NCI-H146 treated with DMSO at 0.1 percent for 48 hours (cell line): ENCODE data around the gene AFF1.
"Not testable (repeated sequence)": the region's sequence is repeated elsewhere in the genome, so short reads cannot be mapped to it uniquely, and the experiment has no call there.

Source experiments
- DNase-seq: peaks from one replicate; lab custom pipeline; 2025; ENCODE audit not compliant: unreplicated experiment; lab: John Stamatoyannopoulos, UW

AFF1 gene

GRCh38 chr4:87007528-87008446 lies 73.0 kb downstream of the AFF1 start:
- DNase-seq, result no peak

DNA sequence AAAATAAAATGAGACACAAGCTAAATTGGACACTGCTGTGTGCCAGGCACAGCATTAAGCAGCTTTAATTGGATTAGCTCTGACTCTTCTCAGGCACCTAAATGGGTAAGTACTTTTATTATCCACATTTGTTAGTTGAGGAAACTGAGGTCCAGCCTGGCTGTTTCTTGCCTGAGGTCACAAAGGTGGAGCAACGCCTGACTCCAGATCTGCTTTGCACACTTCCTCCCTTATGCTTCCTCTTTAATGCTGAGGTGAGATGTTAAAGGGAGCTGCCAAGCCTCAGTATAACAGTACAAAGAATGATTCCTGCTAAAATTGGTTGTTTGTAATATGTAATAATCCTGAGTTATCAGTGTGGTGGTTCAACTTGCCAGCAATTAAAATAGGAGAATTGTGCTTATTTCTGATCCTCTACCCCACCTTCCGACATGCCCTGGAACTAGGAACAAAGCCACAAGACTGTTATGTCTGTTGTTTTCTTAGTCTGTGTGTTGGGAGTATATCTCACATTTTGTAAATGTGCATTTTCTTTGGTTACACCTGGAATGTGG lies 74.4 kb downstream of the AFF1 start:
- DNase-seq, result no peak

GRCh38 chr4:87010192-87010591 lies 75.4 kb downstream of the AFF1 start:
- DNase-seq, result no peak

DNA sequence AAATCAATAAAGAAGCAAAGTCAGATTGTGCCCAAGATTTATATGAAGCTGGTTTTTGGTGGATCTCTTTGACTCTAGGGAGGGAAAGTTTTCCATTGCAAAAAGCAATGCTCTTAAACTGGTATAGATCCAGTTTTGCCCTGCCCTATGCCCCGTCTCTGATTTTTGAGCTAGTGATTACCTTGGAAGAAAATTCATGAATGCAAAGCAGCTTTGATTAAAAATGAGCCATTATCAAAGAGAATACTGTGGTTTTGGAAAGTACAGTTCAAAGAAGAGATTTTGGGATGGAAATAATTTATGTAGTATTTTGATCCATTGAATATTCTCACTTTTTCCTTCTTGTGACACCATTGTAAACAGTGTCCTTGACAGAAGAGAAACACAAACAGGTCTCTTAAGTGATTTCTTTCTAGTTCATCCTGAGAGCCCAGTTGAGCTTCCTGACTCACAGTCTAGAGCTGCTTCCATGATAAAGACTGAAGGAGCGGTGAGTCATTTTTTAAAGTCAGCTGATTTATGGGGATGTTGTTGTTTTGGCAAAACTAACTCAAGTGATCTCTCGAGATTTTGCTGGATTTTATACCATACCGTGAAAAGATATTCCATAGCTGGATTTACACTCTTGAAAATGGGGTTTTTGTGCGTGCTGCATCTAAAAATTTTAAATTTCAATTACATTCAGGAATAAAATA lies 76.7 kb downstream of the AFF1 start:
- no peak for DNase-seq

- no peak for DNase-seq
These were observed 77.6 kb downstream of the AFF1 start for GRCh38 chr4:87012265-87012953.

GRCh38 chr4:87012954-87013308 lies 78.1 kb downstream of the AFF1 start:
- not testable (repeated sequence) for DNase-seq

DNA sequence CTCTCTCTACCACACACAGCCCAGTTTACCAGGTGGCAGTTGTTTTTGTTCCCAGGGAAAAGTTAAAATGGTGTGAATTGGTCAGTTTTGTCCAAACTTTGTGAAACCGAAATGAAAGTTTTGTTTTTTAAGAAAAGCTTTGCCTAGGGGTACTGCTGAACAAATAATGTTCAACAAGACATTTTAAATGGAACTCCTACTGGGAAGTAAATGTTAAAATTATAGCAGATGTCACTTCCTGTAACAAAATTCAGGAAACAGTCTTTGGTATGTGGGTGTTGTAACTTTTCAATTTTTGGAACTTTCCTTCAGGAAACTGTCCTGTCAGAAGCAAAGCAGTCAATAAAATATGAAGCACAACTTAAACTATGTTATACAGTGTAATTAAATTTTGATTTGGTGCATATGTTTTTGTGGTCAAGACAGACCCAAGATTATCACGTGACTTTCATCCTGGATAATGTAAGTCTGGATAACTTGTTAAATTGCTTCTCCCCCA lies 79.5 kb downstream of the AFF1 start:
- DNase-seq, result no peak

- DNase-seq, result no peak
These were observed 80.6 kb downstream of the AFF1 start for GRCh38 chr4:87015416-87015815.

GRCh38 chr4:87017580-87018342 lies 83.0 kb downstream of the AFF1 start:
- DNase-seq, result no peak

GRCh38 chr4:87018753-87019152 lies 83.9 kb downstream of the AFF1 start:
- no peak for DNase-seq

DNA sequence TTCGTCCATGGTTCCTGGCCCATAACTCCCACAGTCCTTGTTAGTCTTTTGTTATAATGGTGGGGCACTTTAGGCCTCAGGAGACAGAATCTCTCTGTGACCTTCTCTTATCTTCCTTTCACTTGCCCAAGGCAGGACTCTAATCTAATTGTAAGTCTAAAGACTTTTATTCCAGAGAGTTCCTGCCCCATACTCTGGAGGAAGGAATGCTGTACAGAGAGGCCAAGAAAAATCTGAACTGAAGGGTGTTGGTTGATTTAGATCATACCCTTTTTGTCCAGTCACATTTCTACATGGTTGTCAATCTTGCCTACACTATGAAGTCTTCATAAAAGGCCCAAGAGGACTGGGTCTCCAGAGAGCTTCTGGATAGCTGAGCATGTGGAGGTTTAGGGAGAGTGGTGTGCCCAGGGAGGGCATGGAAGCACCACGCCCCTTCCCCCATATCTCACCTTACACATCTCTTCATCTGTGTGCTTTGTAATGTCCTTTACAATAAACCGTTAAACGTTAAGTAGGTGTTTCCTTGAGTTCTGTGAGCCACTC lies 84.5 kb downstream of the AFF1 start:
- no peak for DNase-seq

- no peak for DNase-seq
These were observed 85.1 kb downstream of the AFF1 start for GRCh38 chr4:87019898-87020297.

DNA sequence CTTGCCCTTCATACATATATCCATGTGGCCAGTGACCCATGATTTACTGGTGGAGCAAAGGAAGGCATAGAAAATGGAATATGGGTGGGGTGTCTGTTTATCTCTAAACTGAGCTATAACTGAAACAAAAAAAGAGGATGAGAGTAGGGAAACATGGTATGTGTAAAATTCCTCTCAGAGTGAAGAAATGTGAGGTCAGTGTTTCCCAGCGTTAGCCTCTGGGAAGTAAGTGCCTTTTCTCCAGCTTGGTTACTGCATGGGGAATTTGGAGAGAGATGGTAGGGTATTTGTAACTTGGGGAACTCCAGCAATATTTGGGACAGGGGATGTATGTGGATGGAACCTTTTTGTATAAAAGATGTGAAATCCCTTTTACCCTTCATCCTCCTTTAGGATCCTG lies 89.4 kb downstream of the AFF1 start:
- DNase-seq, result no peak

DNA sequence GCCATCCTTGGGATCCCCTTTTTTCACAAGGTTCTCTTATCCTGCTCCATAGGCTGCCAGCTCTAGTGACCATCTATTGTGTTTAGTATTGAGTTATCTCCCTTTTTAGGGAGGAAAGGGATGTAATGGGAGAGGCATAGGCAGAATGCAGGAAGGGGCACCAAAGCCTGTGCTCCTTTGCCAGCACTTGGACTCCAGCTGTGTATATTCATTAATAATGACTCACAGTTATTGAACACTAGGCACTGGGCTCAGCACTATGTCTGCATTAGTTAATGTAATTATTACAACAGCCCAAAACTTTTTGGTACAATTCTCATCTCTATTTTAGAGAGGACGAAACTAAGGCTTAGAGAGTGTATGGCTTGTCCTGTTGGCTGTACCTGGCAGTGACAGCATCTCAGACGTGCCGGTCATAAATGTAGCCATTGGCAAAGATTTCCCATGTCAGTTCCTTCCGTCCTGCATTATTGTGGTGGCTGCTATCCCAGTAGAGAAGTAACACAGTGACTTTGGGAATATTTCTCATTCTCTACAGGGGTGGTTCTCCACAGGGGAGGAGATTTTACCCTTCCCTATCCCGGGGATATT lies 90.3 kb downstream of the AFF1 start:
- DNase-seq, result no peak

DNA sequence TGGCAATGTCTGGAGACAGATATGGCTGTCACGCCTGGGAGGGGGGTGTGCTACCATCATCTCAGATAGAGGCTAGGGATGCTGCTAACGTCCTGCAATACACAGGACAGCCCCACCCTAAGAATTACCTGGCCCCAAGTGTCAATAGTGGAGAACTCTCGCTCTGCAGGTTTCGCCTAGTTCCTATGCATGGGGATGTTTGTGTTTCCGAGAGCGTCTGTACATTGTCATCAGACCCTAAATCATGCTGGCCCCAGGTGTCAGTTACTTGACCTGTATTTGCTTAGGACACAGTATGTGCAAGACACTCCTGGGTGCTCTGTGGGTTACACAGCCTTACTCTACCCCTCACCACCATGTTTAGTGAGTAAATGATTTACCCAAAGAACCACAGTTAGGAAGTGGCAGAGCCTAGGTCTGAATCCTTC lies 90.8 kb downstream of the AFF1 start:
- DNase-seq, result no peak

GRCh38 chr4:87026800-87027495 lies 92.1 kb downstream of the AFF1 start:
- DNase-seq, result no peak

GRCh38 chr4:87029356-87029755 lies 94.5 kb downstream of the AFF1 start:
- DNase-seq, result no peak

DNA sequence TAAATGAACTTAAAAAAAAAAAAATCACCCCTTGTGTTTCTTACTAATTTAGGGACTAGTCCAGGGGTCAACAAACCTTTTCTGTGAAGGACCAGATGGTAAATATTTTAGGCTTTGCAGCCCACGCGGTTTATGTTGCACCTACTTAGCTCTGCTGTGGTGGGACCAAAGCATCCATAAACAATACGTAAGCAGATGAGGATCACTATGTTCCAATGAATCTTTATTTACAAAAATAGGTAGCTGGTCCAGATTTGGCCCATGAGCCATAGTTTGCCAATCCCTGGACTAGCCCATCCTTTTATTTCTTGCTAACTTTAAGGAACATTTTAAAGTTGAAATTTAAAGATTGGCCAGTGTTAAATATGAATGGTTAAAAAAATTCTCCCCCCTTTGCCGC lies 95.3 kb downstream of the AFF1 start:
- no peak for DNase-seq

- DNase-seq, result no peak
These were observed 96.1 kb downstream of the AFF1 start for GRCh38 chr4:87030755-87031441.
